Endothelial cell of umbilical vein (primary cell): ENCODE data around the gene ISG15. TPM values are rescaled to one million over a fixed set of nuclear protein-coding genes. Genes with fewer than 3 reads are reported as not detected.

Experiments
- BruUV-seq: library from RNA; stranded (reverse); fragments of 400-500 nt; replicated peaks from 2 replicates; lab custom pipeline; 2021; lab: Mats Ljungman, UMichigan
- CTCF ChIA-PET: fragments of 300-600, 350-600 bp; sonication (Branson Sonifier 250); formaldehyde crosslinking; loops from one replicate; lab custom pipeline; 2021; ENCODE audit warnings: antibody characterized with exemption, inconsistent platforms; lab: Charles Lee
- POLR2A ChIA-PET: fragments of 300-600, 350-600 bp; sonication (Branson Sonifier 250); formaldehyde crosslinking; loops from one replicate; lab custom pipeline; 2021; ENCODE audit warnings: antibody characterized with exemption, inconsistent platforms; lab: Charles Lee
- DNase-seq: peaks from one replicate; pipeline ENCODE4 v3.0.0-alpha.2; 2011; ENCODE audit warnings: low read depth, low spot score
- FAIRE-seq: peaks from 2 replicates; lab custom pipeline; 2011; peaks lifted over from hg19 to GRCh38; lab: Jason Lieb, UNC
- H2AFZ ChIP-seq: 2 replicates; pipeline ENCODE4 v1.6.0; 2012; ENCODE audit warnings: low read depth, low read length, control low read depth, inconsistent platforms
- H3K27ac ChIP-seq: 2 replicates; pipeline ENCODE4 v1.5.1; 2011; ENCODE audit warnings: low read depth, mild to moderate bottlenecking, control low read depth, low read length, moderate library complexity; ENCODE audit not compliant: insufficient read depth
- H3K27me3 ChIP-seq, 2 experiments: 2 replicates each; pipeline versions ENCODE4 v1.6.0 to v1.6.1; 2011; ENCODE audit warnings: low read length in 2 of 2, mixed read lengths in 1 of 2; ENCODE audit not compliant: control insufficient read depth in 2 of 2, insufficient read depth in 2 of 2
- H3K36me3 ChIP-seq, 2 experiments: 2 replicates in 1 of 2; 3 replicates in 1 of 2; pipeline ENCODE4 v1.5.1; 2011; ENCODE audit warnings: low read length in 2 of 2, mild to moderate bottlenecking in 1 of 2, moderate library complexity in 1 of 2; ENCODE audit not compliant: control insufficient read depth in 2 of 2, insufficient read depth in 2 of 2; ENCODE audit errors: extremely low read depth in 1 of 2
- H3K4me1 ChIP-seq: 3 replicates; pipeline ENCODE4 v1.5.1; 2011; ENCODE audit warnings: mild to moderate bottlenecking, low read length; ENCODE audit not compliant: control insufficient read depth, insufficient read depth; ENCODE audit errors: extremely low read depth
- H3K4me2 ChIP-seq: 2 replicates; pipeline ENCODE4 v1.6.1; 2011; ENCODE audit warnings: low read length, control low read depth, mixed read lengths; ENCODE audit not compliant: insufficient read depth
- H3K4me3 ChIP-seq, 3 experiments: fragments of 200-600 bp in 1 of 3; sonication (generic), shearing (Covaris generic) in 1 of 3; replicated peaks in 1 of 3; 2 replicates each; pipeline ENCODE4 v1.5.1; 2011 to 2016; ENCODE audit warnings: control low read depth in 3 of 3, low read length in 3 of 3, mild to moderate bottlenecking in 2 of 3, inconsistent platforms in 1 of 3, low read depth in 1 of 3, moderate library complexity in 1 of 3; ENCODE audit not compliant: insufficient read depth in 1 of 3
- H3K79me2 ChIP-seq: 2 replicates; pipeline ENCODE4 v1.6.0; 2012; ENCODE audit warnings: low read length, inconsistent platforms; ENCODE audit not compliant: control insufficient read depth, insufficient read depth
- H3K9ac ChIP-seq: replicated peaks from 2 replicates; pipeline ENCODE3; 2011; ENCODE audit warnings: low read length, control low read depth; ENCODE audit not compliant: insufficient read depth; ENCODE audit errors: extremely low read depth
- H3K9me1 ChIP-seq: replicated peaks from 3 replicates; pipeline ENCODE4 v1.6.0; 2011; ENCODE audit warnings: mild to moderate bottlenecking, low read length; ENCODE audit not compliant: control insufficient read depth, insufficient read depth; ENCODE audit errors: extremely low read depth
- H3K9me3 ChIP-seq: replicated peaks from 2 replicates; pipeline ENCODE4 v1.5.1; 2012; ENCODE audit warnings: low read length, inconsistent platforms; ENCODE audit not compliant: control insufficient read depth, insufficient read depth
- H4K20me1 ChIP-seq: replicated peaks from 2 replicates; pipeline ENCODE3; 2011; ENCODE audit warnings: mild to moderate bottlenecking, low read length; ENCODE audit not compliant: control insufficient read depth, insufficient read depth; ENCODE audit errors: extremely low read depth
- CTCF ChIP-seq, 2 donors: IDR thresholded peaks; 1 replicate in 1 of 2; 2 replicates in 1 of 2; pipeline ENCODE4 v1.5.1; 2011; ENCODE audit warnings: low read length in 2 of 2, mild to moderate bottlenecking in 2 of 2, moderate library complexity in 2 of 2, control low read depth in 1 of 2, inconsistent platforms in 1 of 2, low read depth in 1 of 2; ENCODE audit not compliant: insufficient read depth in 1 of 2; ENCODE audit errors: extremely low read depth in 1 of 2
- EZH2 ChIP-seq: IDR thresholded peaks from 2 replicates; pipeline ENCODE4 v1.6.1; 2012; ENCODE audit warnings: borderline replicate concordance, low read depth, mild to moderate bottlenecking, moderate library complexity, low read length, inconsistent platforms; ENCODE audit not compliant: severe bottlenecking
- FOS ChIP-seq: IDR thresholded peaks from 2 replicates; pipeline ENCODE4 v1.6.1; 2011; ENCODE audit warnings: mild to moderate bottlenecking, low read length, moderate library complexity, borderline replicate concordance; ENCODE audit not compliant: insufficient read depth
- GATA2 ChIP-seq: IDR thresholded peaks from 2 replicates; pipeline ENCODE4 v1.7.0; 2011; ENCODE audit warnings: low read depth, mild to moderate bottlenecking, moderate library complexity, mixed read lengths, low read length; ENCODE audit not compliant: insufficient read length, insufficient read depth
- JUN ChIP-seq: IDR thresholded peaks from 2 replicates; pipeline ENCODE4 v1.6.1; 2011; ENCODE audit warnings: borderline replicate concordance, low read depth; ENCODE audit not compliant: insufficient read length, insufficient read depth
- MAX ChIP-seq: IDR thresholded peaks from 2 replicates; pipeline ENCODE4 v1.6.1; 2011; ENCODE audit not compliant: insufficient read depth, insufficient read length
- MYC ChIP-seq: IDR thresholded peaks from one replicate; pipeline ENCODE4 v1.6.1; 2011; ENCODE audit warnings: mild to moderate bottlenecking, low read depth, low read length
- POLR2A ChIP-seq: IDR thresholded peaks from 2 replicates; pipeline ENCODE4 v1.6.1; 2012; ENCODE audit warnings: low read depth, mild to moderate bottlenecking, control low read depth, low read length
- POLR2AphosphoS5 ChIP-seq: IDR thresholded peaks from 2 replicates; pipeline ENCODE4 v1.6.1; 2012; ENCODE audit warnings: low read depth, mild to moderate bottlenecking, control low read depth, low read length, moderate library complexity; ENCODE audit not compliant: insufficient read depth
- dilution Hi-C: fragments of 300-500 bp; cut with MboI; formaldehyde crosslinking; loops from one replicate; pipeline ENCODE4 v1.15.0; 2019; ENCODE audit warnings: low sequenced_read_pairs; ENCODE audit not compliant: extremely low pct_ligation_motif_present
- intact Hi-C: fragments of 100-400 bp; cut with micrococcal nuclease; formaldehyde crosslinking; loops from one replicate; pipeline ENCODE4 v1.10.0; 2022
- polyA plus RNA-seq, 4 experiments: library from polyadenylated mRNA; depleted of rRNA in 3 of 4; stranded (reverse) in 3 of 4; unstranded in 1 of 4; fragments of >200 nt; gene quantifications; 2 replicates each; pipeline versions ENCODE4 v1.2.1 to v1.2.3, GENCODE V29; 2011 to 2012; ENCODE audit warnings: missing spikeins in 1 of 4
- total RNA-seq: library from RNA; stranded (reverse); gene quantifications from 2 replicates; pipeline ENCODE4 v1.2.3, GENCODE V29; 2021

Gene ISG15
- total and polyA plus RNA-seq, 2 donors (not counting 3 experiments of a cell fraction or from before 2014, with no cell fraction given), result 44.6 to 154 TPM

- BruUV-seq, result no TSS peak
- ChIA-PET CTCF (interaction anchor here (0.7 to 2.2 kb wide), 6 partner anchors 17 to 233 kb away, joined by 3 to 6 read pairs (median 3); no protein-coding TSS in a partner anchor), POLR2A (no interaction called here)
- Histone ChIP-seq H2AFZ (no peak overlapping the region), H3K4me2 (no peak overlapping the region), H3K79me2 (no peaks in the 10 kb centered on the region), H3K9me3 (no peaks in the 10 kb centered on the region), H3K27ac (no peak overlapping the region), H3K9me1 (no peaks in the 10 kb centered on the region), H3K4me1 (peaks cover 8% of the 10 kb centered on the region), H3K36me3 (peaks cover 0 to 3% of the 10 kb centered on the region in 2 experiments), H3K27me3 (peaks cover 0 to 10% of the 10 kb centered on the region in 2 experiments), H3K9ac (no peak overlapping the region), H4K20me1 (no peaks in the 10 kb centered on the region), H3K4me3 (no peak overlapping the region)
- FAIRE-seq (no peak), DNase-seq (no peak)
- intact Hi-C loops (loop anchor here (2.0 kb wide), 1 partner anchor 25 kb away; no protein-coding TSS in a partner anchor), dilution Hi-C loops (no loop called here)
- TF ChIP-seq CTCF (IDR thresholded peaks at IDR 0.05; ENCODE audit: extremely low read depth in 1 of 2, insufficient read depth in 1 of 2, low read depth in 1 of 2, low read length in 2 of 2) (no peak), MYC (no peak), POLR2AphosphoS5 (no peak), EZH2 (no peak), JUN (no peak), MAX (no peak), POLR2A (no peak), GATA2 (no peak), FOS (no peak)
Measured at GRCh38 chr1:1058088-1058905, 45.0 kb downstream of the ISG15 start.
